Medulla oblongata (tissue), 1 donor: ENCODE measurements around the gene SPSB1.
A peak's percentile ranks its signal among the peaks of the same experiment; 100 is the strongest.

Source experiments
- DNase-seq: peaks from one replicate; pipeline ENCODE4 v3.0.0-alpha.2; 2015; ENCODE audit errors: extremely low spot score

Gene SPSB1

DNA sequence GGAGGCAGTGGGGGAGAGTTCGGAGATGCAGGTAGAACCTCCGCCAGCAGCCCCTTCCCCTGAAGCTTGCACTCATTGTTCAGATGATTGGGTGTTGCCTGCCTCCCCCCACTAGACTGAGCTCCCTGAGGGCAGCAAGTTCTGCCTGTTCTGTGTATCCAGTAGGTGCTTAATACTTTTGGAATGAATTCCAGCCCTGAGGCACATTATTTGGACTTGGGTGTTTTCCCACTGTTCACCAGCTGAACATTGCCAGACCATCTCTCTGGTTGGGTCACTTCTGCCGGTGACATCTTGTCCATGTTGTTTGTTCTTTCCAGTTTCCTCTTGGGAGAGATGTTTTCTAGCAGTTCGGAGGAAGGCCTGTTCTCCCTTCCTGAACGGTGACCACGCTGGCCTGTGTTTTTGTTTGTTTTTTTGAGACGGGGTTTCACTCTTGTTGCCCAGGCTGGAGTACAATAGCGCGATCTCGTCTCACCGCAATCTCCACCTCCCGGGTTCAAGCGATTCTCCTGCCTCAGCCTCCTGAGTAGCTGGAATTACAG is 48.7 kb downstream of the SPSB1 start:
- no peak for DNase-seq

DNA sequence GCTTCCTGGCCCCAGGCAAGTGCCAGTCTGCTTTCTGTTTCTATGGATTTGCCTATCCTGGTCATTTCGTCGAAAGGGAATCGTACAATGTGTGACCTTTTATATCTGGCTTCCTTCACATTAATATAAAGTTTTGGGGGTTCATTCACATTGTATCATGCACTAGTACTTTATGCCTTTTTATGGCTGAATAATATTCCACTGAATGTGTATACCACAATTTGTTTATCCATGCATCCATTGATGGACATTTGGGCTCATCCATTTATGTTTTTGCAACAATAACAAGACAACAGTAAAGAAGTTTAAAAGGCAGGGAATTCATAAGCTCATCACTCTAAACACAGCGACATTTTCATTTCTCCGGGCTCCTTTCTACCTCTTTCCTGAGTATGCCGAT is 50.6 kb downstream of the SPSB1 start:
- DNase-seq, result no peak

- DNase-seq, result no peak
Observed at GRCh38 chr1:9344426-9345200, 51.9 kb downstream of the SPSB1 start.

- no peak for DNase-seq
Observed at GRCh38 chr1:9345471-9345870, 52.8 kb downstream of the SPSB1 start.

- DNase-seq, result peak; percentile 36
Observed at GRCh38 chr1:9345922-9346321, 53.2 kb downstream of the SPSB1 start.

DNA sequence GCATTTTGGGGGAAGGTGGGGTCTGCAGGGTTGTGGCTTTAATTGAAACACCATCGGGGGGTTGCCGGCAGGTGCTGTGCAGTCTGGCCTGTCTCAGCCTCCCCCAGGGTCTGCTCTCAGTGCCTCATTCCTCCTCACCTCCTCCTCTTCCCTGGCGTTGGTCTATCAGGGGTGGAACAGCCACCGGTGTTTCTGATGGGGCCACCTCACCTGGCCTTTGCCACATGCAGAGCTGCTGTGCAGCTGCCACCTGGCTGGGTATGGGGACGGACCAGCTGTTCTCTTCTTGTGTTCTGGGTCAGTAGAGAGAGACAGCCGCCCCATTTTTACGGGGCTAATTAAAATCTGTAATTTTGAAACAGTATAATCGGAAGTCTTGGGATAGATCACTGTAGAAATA is 53.9 kb downstream of the SPSB1 start:
- no peak for DNase-seq

- DNase-seq, result no peak
Observed at GRCh38 chr1:9347095-9347850, 54.6 kb downstream of the SPSB1 start.

DNA sequence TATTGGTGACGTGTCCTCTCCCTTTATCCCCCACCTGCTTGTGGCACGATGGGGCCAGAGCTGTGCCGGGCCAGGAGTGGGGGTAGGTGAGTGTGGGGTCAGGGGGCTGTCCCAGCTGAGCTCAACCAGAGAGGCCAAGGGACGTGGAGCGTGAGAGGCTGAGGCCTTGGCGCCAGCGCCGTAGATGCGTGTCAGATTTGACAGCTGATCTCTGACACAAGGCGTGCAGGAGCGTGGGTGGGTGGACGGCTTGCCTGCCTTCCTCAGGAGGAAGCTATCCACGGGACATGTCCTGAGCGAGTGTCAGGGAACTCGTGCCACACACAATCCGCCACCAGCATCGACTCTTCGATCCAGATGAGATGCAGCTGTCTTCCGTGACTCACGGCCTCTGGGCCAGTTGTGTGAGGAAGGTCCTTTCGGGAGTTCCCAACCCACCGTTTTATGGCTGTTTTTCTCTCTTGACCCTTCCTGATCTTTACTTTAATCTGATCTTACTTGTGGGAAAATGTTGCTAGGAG is 56.7 kb downstream of the SPSB1 start:
- DNase-seq, result no peak

- DNase-seq, result no peak
Observed at GRCh38 chr1:9350013-9350908, 57.6 kb downstream of the SPSB1 start.

GRCh38 chr1:9350960-9351359 is 58.3 kb downstream of the SPSB1 start:
- DNase-seq, result no peak

DNA sequence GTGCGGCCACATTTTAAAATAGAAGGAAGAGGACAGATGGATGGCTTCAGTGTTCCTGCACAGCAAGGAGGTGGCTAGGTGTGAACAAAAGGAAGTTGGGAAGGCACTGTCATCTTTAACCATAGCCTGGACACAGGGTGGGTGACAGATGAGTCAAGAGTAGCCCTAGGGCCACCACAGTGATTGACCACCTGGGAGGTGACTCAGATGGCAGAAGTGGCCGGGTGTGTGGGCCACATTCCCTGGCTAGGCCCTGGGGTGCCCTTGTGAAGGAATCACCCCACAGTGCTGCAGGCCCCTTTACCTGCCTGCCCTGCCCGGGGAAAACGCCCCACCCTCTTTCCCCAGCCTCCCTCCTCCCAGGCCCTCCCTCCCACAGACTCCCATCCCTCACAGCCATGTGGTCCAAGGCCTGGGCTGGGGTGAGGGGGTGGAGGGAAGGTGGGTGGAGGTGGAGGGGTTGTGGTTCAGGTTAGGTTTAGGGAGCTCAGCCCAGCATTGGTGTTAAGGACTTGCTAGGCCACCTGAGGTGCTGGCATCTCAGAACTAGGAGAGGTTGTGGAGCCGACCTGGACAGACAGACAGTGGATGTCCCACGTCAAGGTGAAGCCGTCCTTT is 59.1 kb downstream of the SPSB1 start:
- no peak for DNase-seq

- peak; percentile 71 for DNase-seq
Observed at GRCh38 chr1:9352377-9353134, 59.9 kb downstream of the SPSB1 start.

DNA sequence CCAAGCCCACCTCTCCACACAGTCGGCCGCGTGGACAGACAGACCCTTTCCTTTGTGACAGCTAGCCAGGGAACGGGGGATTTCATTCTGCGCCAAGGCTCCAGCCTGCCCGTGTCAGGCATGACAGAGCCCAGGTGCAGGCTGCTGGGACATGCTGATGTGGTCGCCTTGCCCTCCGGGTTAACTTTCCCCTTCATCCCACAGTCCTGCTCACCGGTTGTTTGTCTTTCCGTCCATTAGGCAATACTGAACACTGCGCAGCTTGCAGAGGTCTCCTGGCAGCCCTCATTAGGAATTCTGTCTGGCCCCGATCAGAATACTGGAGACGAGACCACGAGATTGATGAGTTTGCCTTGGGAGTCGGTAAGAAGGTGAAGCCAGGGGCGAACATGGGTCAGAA is 62.8 kb downstream of the SPSB1 start:
- DNase-seq, result no peak

GRCh38 chr1:9356021-9356420 is 63.3 kb downstream of the SPSB1 start:
- no peak for DNase-seq

- DNase-seq, result no peak
Observed at GRCh38 chr1:9356829-9357466, 64.3 kb downstream of the SPSB1 start.

- no peak for DNase-seq
Observed at GRCh38 chr1:9357958-9358357, 65.3 kb downstream of the SPSB1 start.

GRCh38 chr1:9360371-9361064 is 67.8 kb downstream of the SPSB1 start:
- no peak for DNase-seq

DNA sequence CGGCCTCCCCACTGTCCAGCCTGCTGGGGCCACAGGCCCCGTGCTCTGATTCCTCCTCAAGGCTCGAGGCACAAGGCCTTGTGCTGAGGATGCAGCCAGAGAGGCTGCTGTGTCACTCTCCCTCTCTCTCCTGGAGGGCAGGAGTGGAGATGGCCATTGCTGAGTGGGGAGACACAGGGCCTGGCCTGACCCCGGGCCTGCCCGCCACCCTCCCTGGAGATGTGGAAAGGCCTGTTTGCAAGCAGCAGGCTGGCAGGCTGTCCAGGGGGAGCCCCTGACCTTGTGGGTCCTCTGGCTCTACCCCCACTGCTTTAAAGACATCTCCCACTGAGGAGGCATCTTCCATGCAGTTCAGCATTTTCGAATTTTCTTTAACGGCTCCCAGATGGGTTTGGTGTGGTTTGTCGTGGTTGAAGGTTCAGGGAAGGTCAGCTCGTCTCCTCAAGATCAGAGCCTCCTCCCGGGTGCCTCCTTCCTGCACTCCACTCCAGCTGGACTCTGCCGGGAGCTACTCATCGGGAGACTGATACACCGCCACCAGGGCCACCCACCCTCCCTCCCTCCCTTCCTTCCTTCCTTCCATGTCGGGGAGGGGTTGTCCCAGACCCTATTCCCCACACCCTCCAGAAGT is 69.1 kb downstream of the SPSB1 start:
- DNase-seq, result no peak

GRCh38 chr1:9362488-9362887 is 69.8 kb downstream of the SPSB1 start:
- peak; percentile 72 for DNase-seq
